EH (cell line): ENCODE results near the gene PDE2A.
A peak's percentile ranks its signal among the peaks of the same experiment; 100 is the strongest.
"Not testable (repeated sequence)": the region's sequence is repeated elsewhere in the genome, so short reads cannot be mapped to it uniquely, and the experiment has no call there.

Experiments
- DNase-seq: peaks from one replicate; pipeline ENCODE4 v3.0.0-alpha.2; 2015; ENCODE audit warnings: low read depth

Gene PDE2A

GRCh38 chr11:72575533-72576242, 98.5 kb downstream of the PDE2A start:
- no peak for DNase-seq

GRCh38 chr11:72574548-72575460, 99.4 kb downstream of the PDE2A start:
- no peak for DNase-seq

GRCh38 chr11:72573855-72574445, 100.3 kb downstream of the PDE2A start:
- no peak for DNase-seq

GRCh38 chr11:72573072-72573854, 101.0 kb downstream of the PDE2A start:
- DNase-seq, result peak; percentile 43

- DNase-seq, result not testable (repeated sequence)
Measured at GRCh38 chr11:72572540-72572939, 101.7 kb downstream of the PDE2A start.

- DNase-seq, result no peak
Measured at GRCh38 chr11:72570893-72571661, 103.1 kb downstream of the PDE2A start.

- peak; percentile 75 for DNase-seq
Measured at GRCh38 chr11:72569966-72570892, 104.0 kb downstream of the PDE2A start.

- DNase-seq, result peak; percentile 56
Measured at GRCh38 chr11:72568861-72569260, 105.4 kb downstream of the PDE2A start.

GRCh38 chr11:72562431-72562830, 111.8 kb downstream of the PDE2A start:
- no peak for DNase-seq

GRCh38 chr11:72561856-72562255, 112.4 kb downstream of the PDE2A start:
- DNase-seq, result no peak

- not testable (repeated sequence) for DNase-seq
Measured at GRCh38 chr11:72560864-72561263, 113.4 kb downstream of the PDE2A start.

- no peak for DNase-seq
Measured at GRCh38 chr11:72556433-72556832, 117.8 kb downstream of the PDE2A start.

- not testable (repeated sequence) for DNase-seq
Measured at GRCh38 chr11:72555014-72555522, 119.2 kb downstream of the PDE2A start.

- peak; percentile 3 for DNase-seq
Measured at GRCh38 chr11:72553706-72554105, 120.5 kb downstream of the PDE2A start.

- DNase-seq, result no peak
Measured at GRCh38 chr11:72552399-72552910, 121.8 kb downstream of the PDE2A start.

- no peak for DNase-seq
Measured at GRCh38 chr11:72551571-72551970, 122.7 kb downstream of the PDE2A start.

GRCh38 chr11:72548463-72548862, 125.8 kb downstream of the PDE2A start:
- peak; percentile 17 for DNase-seq

- DNase-seq, result no peak
Measured at GRCh38 chr11:72546866-72547265, 127.4 kb downstream of the PDE2A start.

- DNase-seq, result no peak
Measured at GRCh38 chr11:72544589-72544988, 129.6 kb downstream of the PDE2A start.
